CD4-positive, alpha-beta memory T cell (primary cell): Measurements from ENCODE around the gene GANAB. TPM values are rescaled to one million over a fixed set of nuclear protein-coding genes. Genes with fewer than 3 reads are reported as not detected.
"Not testable (repeated sequence)": the region's sequence is repeated elsewhere in the genome, so short reads cannot be mapped to it uniquely, and the experiment has no call there.

Experiments used
- CTCF ChIA-PET: fragments of 350-600 bp; sonication (Branson Sonifier 250); formaldehyde crosslinking; loops from one replicate; lab custom pipeline; 2021; ENCODE audit warnings: inconsistent platforms; ENCODE audit not compliant: partially characterized antibody; lab: Charles Lee
- POLR2A ChIA-PET: fragments of 350-600 bp; sonication (Branson Sonifier 250); formaldehyde crosslinking; loops from one replicate; lab custom pipeline; 2021; ENCODE audit not compliant: partially characterized antibody; lab: Charles Lee
- DNase-seq, 5 donors: peaks; one replicate each; pipeline versions ENCODE4 v3.0.0 to v3.0.0-alpha.2; 2020 to 2022; ENCODE audit warnings: mixed read lengths in 1 of 5
- H3K27ac ChIP-seq: one replicate; pipeline ENCODE4 v1.7.0; 2013; ENCODE audit warnings: low read depth, low read length
- H3K27me3 ChIP-seq: 2 replicates; pipeline ENCODE4 v1.7.0; 2013; ENCODE audit warnings: mild to moderate bottlenecking, low read length, moderate library complexity; ENCODE audit not compliant: insufficient read depth
- H3K36me3 ChIP-seq: 2 replicates; pipeline ENCODE4 v1.7.0; 2013; ENCODE audit warnings: mild to moderate bottlenecking, low read length, moderate library complexity; ENCODE audit not compliant: insufficient read depth
- H3K4me1 ChIP-seq: 2 replicates; pipeline ENCODE4 v1.7.0; 2013; ENCODE audit warnings: mild to moderate bottlenecking, low read length, moderate library complexity; ENCODE audit not compliant: insufficient read depth
- H3K4me3 ChIP-seq, 2 donors: one replicate each; pipeline ENCODE4 v1.7.0; 2013; ENCODE audit warnings: low read length in 2 of 2, mild to moderate bottlenecking in 1 of 2
- H3K9me3 ChIP-seq, 2 donors: one replicate each; pipeline ENCODE4 v1.7.0; 2013; ENCODE audit warnings: low read length in 2 of 2, control low read depth in 1 of 2; ENCODE audit not compliant: control insufficient read depth in 1 of 2
- H3K27ac Mint-ChIP-seq, 7 donors: one replicate each; pipeline ENCODE4 v1.8.0; 2020 to 2021; ENCODE audit warnings: mixed read lengths in 7 of 7, mild to moderate bottlenecking in 6 of 7, inconsistent platforms in 3 of 7, moderate library complexity in 3 of 7
- H3K27me3 Mint-ChIP-seq, 2 donors: one replicate each; pipeline ENCODE4 v1.8.0; 2020 to 2021; ENCODE audit warnings: mixed read lengths in 2 of 2
- H3K36me3 Mint-ChIP-seq, 2 donors: one replicate each; pipeline ENCODE4 v1.8.0; 2020 to 2021; ENCODE audit warnings: mixed read lengths in 2 of 2, inconsistent platforms in 1 of 2, mild to moderate bottlenecking in 1 of 2
- H3K4me1 Mint-ChIP-seq, 4 donors: one replicate each; pipeline ENCODE4 v1.8.0; 2020 to 2021; ENCODE audit warnings: mixed read lengths in 4 of 4, mild to moderate bottlenecking in 1 of 4
- H3K4me3 Mint-ChIP-seq, 8 donors: one replicate each; pipeline ENCODE4 v1.8.0; 2020 to 2021; ENCODE audit warnings: mixed read lengths in 8 of 8, mild to moderate bottlenecking in 7 of 8, moderate library complexity in 6 of 8, inconsistent platforms in 3 of 8
- H3K9me3 Mint-ChIP-seq, 8 donors: one replicate each; pipeline ENCODE4 v1.8.0; 2020 to 2021; ENCODE audit warnings: mixed read lengths in 8 of 8, mild to moderate bottlenecking in 5 of 8, inconsistent platforms in 3 of 8, moderate library complexity in 1 of 8
- intact Hi-C: fragments of 100-400 bp; cut with micrococcal nuclease; formaldehyde crosslinking; loops from one replicate; pipeline ENCODE4 v1.15.1; 2023
- polyA plus RNA-seq, 2 donors: library from polyadenylated mRNA; unstranded; fragments of 300-500 nt; fragmentation: Illumina TruSeq; gene quantifications; one replicate each; pipeline ENCODE4 v1.2.3, GENCODE V29; 2021
- total RNA-seq, 2 experiments: library from RNA; stranded (reverse); gene quantifications; one replicate each; pipeline ENCODE4 v1.2.3, GENCODE V29; 2021

Gene GANAB
- total and polyA plus RNA-seq, 4 experiments from 2014 or later = 122 to 262 (median 201) TPM

DNA sequence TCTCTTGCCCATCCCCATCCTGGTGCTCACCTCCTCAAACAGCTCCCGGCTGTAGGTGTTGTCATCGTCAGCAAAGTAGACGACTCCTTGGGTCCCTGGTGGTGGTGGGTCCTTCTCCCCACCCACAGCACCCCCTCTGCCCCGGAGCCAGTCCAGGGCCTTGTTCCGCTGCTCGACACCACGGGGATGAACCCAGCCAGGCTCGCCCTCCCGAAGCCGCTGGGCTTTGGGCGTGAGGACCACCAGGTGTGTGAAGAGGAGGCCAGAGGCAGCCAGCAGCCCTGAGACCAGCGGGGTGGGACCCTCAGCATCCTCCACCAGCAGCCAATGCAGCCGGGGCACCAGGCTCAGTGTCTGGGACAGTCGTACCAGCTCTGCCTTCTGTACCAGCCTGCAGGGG lies 29.5 kb downstream of the GANAB start:
- CTCF ChIA-PET = interaction anchor here (0.6 kb wide), 1 partner anchor 159 kb away, joined by 3 read pairs; no protein-coding TSS in a partner anchor

GRCh38 chr11:62615521-62615920 lies 30.9 kb downstream of the GANAB start:
- Histone ChIP-seq H3K4me1 (peaks cover 47% of the 10 kb centered on the region), H3K4me3 (no peak overlapping the region), H3K27ac (no peak overlapping the region), H3K27me3 (no peaks in the 10 kb centered on the region), H3K9me3 (no peaks in the 10 kb centered on the region), H3K36me3 (peaks cover 13% of the 10 kb centered on the region)
- Mint-ChIP-seq H3K4me1 (peaks cover 14 to 49% (median 28%) of the 10 kb centered on the region in 4 donors), H3K27me3 (no peaks in the 10 kb centered on the region), H3K9me3 (no peaks in the 10 kb centered on the region), H3K4me3 (no peak overlapping the region), H3K27ac (peak overlapping the region in 2 of 7 donors; percentile 30 to 43), H3K36me3 (peaks cover 6 to 23% of the 10 kb centered on the region in 2 donors)
- CTCF ChIA-PET = interaction anchor here (0.7 kb wide), 1 partner anchor 79 kb away, joined by 3 read pairs; no protein-coding TSS in a partner anchor
- intact Hi-C loops = no loop called here
- POLR2A ChIA-PET = interaction anchor here (1.4 to 10.8 kb wide), 2 partner anchors 14 to 21 kb away, joined by 3 to 142 read pairs; partner anchors contain the start of genes MTA2 and TUT1
- DNase-seq = no peak

More for the DNA sequence above, 29.5 kb downstream of the GANAB start:
- H3K27me3 Mint-ChIP-seq, H3K4me3 ChIP-seq, H3K27ac ChIP-seq, H3K36me3 ChIP-seq, H3K4me3 Mint-ChIP-seq, intact Hi-C loops, H3K27ac Mint-ChIP-seq, H3K9me3 ChIP-seq, DNase-seq, H3K9me3 Mint-ChIP-seq, H3K27me3 ChIP-seq: not testable (repeated sequence)
- peaks cover 44% of the 10 kb centered on the region for H3K4me1 ChIP-seq
- peaks cover 21 to 47% (median 30%) of the 10 kb centered on the region in 4 donors for H3K4me1 Mint-ChIP-seq
- peaks cover 6 to 23% of the 10 kb centered on the region in 2 donors for H3K36me3 Mint-ChIP-seq
- POLR2A ChIA-PET = interaction anchor here (0.6 to 1.5 kb wide), 2 partner anchors 18 to 36 kb away, joined by 3 read pairs; partner anchors contain the start of gene INTS5

DNA sequence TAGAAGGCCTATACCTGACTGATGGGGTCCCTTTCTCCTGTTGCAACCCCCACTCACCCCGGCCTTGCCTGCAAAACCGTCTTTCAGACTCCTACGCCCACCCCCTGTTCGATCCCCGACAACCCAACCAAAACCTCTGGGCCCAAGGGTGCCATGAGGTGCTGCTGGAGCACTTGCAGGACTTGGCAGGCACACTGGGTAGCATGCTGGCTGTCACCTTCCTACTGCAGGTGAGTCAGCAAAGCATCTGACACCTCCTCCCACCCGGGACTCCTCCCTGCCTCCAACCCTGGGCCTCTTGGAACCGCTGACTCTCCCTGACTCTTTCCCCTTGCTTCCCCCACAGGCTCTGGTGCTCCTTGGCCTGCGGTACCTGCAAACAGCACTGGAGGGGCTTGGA lies 32.1 kb downstream of the GANAB start:
- H3K4me1 Mint-ChIP-seq = peaks cover 14 to 52% (median 31%) of the 10 kb centered on the region in 4 donors
- H3K27ac Mint-ChIP-seq = peak overlapping the region; percentile 74 to 91 (median 87)
- no peaks in the 10 kb centered on the region for H3K9me3 Mint-ChIP-seq
- peak overlapping the region in 3 of 8 donors; percentile 51 to 86 (median 74) for H3K4me3 Mint-ChIP-seq
- Histone ChIP-seq H3K9me3 (no peaks in the 10 kb centered on the region), H3K4me1 (peaks cover 48% of the 10 kb centered on the region), H3K27ac (no peak overlapping the region), H3K27me3 (no peaks in the 10 kb centered on the region), H3K36me3 (peaks cover 21% of the 10 kb centered on the region), H3K4me3 (no peak overlapping the region)
- intact Hi-C loops = no loop called here
- POLR2A ChIA-PET = interaction anchor here (0.5 to 10.8 kb wide), 8 partner anchors 8 to 95 kb away, joined by 3 to 142 read pairs (median 22); partner anchors contain the start of genes B3GAT3, C11orf98, CSKMT and INTS5
- CTCF ChIA-PET = interaction anchor here (0.9 to 5.8 kb wide), 2 partner anchors 22 to 59 kb away, joined by 3 to 47 read pairs; partner anchors contain the start of gene TUT1
- no peaks in the 10 kb centered on the region for H3K27me3 Mint-ChIP-seq
- DNase-seq = no peak
- H3K36me3 Mint-ChIP-seq = peaks cover 7 to 30% of the 10 kb centered on the region in 2 donors

DNA sequence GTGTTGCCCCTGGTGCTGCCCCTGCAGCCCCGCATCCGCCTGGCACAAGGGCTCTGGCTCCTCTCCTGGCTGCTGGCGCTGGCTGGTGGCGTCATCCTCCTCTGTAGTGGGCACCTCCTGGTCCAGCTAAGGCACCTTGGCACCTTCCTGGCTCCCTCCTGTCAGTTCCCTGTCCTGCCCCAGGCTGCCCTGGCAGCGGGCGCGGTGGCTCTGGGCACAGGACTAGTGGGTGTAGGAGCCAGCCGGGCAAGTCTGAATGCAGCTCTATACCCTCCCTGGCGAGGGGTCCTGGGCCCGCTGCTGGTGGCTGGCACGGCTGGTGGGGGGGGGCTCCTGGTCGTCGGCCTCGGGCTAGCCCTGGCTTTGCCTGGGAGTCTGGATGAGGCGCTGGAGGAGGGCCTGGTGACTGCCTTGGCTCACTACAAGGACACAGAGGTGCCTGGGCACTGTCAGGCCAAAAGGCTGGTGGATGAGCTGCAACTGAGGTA lies 33.1 kb downstream of the GANAB start:
- H3K9me3 Mint-ChIP-seq = no peaks in the 10 kb centered on the region
- peaks cover 52% of the 10 kb centered on the region for H3K4me1 ChIP-seq
- no peaks in the 10 kb centered on the region for H3K9me3 ChIP-seq
- intact Hi-C loops = loop anchor here (1.0 to 2.0 kb wide), 3 partner anchors 8 to 249 kb away; partner anchors contain the start of gene B3GAT3
- ChIA-PET CTCF (interaction anchor here (0.8 to 5.8 kb wide), 3 partner anchors 13 to 60 kb away, joined by 3 to 47 read pairs (median 3); partner anchors contain the start of gene TUT1), POLR2A (interaction anchor here (0.7 to 10.8 kb wide), 15 partner anchors 9 to 242 kb away, joined by 3 to 142 read pairs (median 13); partner anchors contain the start of genes B3GAT3, BSCL2, C11orf98 and CSKMT)
- no peak for DNase-seq
- H3K27ac Mint-ChIP-seq = peak overlapping the region; percentile 81 to 92 (median 87)
- H3K36me3 Mint-ChIP-seq = peaks cover 3 to 31% of the 10 kb centered on the region in 2 donors
- H3K4me3 Mint-ChIP-seq = peak overlapping the region; percentile 51 to 86 (median 70)
- peak overlapping the region in 1 of 2 donors; percentile 93 for H3K4me3 ChIP-seq
- H3K4me1 Mint-ChIP-seq = peaks cover 11 to 48% (median 33%) of the 10 kb centered on the region in 4 donors
- H3K27me3 ChIP-seq = no peaks in the 10 kb centered on the region
- H3K27me3 Mint-ChIP-seq = no peaks in the 10 kb centered on the region
- peaks cover 25% of the 10 kb centered on the region for H3K36me3 ChIP-seq
- H3K27ac ChIP-seq = peak overlapping the region; percentile 90

DNA sequence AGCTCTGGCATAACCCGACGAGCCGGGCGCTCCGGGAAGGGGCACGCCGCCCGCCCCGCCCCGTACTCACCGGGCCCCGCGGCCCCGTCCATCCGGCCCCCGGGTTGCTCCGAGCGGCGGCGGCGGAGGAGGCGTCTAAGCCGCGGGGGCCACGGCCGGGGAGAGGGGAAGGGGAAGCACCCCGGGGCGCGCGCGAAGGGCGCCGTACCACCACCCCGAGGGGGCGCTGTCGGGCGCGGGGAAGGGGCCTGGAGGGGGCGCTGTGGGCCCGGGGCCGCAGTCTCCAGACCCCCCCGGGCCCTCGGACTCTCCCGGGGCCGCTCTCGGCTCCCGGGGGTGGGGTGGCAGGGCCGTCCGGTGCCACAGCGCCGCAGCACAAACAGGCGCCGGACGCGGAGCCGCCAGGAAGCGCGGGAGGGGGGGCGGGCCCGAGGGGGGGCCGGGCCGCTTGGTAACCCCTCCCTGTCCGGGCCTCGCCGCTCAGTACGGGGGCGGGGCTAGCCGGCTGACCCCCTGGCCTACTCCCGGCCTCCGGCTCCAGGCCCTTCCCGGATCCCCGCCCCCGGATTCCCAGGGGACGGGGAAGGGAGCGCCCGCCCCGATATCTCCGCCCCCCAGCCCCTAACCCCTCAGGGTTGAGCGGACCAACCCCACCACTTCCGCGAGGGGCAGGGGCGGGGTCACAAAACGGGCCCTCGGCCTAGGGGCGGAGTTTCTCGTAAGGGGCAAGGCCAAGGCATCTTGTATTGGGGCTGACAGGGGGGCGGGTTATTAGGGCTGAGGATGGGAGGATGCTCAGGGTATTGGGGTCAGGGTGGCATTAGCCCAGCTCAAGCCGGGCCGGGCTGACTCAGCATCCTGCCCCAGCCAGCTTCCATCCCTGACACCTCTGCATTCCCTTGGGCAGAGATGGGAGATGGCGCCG lies 33.8 kb downstream of the GANAB start, which contains the start of the genes EML3 and ROM1:
Gene EML3, minus strand, starts transcription at position 410 of the 925 bp plus-strand sequence. Its CDS starts 318 bp downstream, at position 92.
Gene ROM1, plus strand, starts transcription at position 892 of the 925 bp plus-strand sequence. Its CDS starts 25 bp downstream, at position 917.
- H3K27me3 ChIP-seq = no peaks in the 10 kb centered on the region
- Mint-ChIP-seq H3K9me3 (no peaks in the 10 kb centered on the region), H3K4me1 (peaks cover 15 to 53% (median 38%) of the 10 kb centered on the region in 4 donors), H3K27ac (peak within 1 kb of the TSS; percentile 94 to 98 (median 96)), H3K4me3 (peak within 1 kb of the TSS; percentile 89 to 100 (median 96)), H3K36me3 (peaks cover 8 to 37% of the 10 kb centered on the region in 2 donors), H3K27me3 (no peaks in the 10 kb centered on the region)
- peak within 1 kb of the TSS; percentile 73 to 93 for H3K4me3 ChIP-seq
- H3K4me1 ChIP-seq = peaks cover 59% of the 10 kb centered on the region
- DNase-seq = peak; percentile 85 to 88 (median 86)
- ChIA-PET CTCF (interaction anchor here (0.9 to 5.8 kb wide), 8 partner anchors 10 to 217 kb away, joined by 3 to 47 read pairs (median 5); partner anchors contain the start of genes MTA2 and TUT1), POLR2A (interaction anchor here (0.9 to 10.8 kb wide), 24 partner anchors 9 to 243 kb away, joined by 3 to 142 read pairs (median 6); partner anchors contain the start of genes B3GAT3, BSCL2, C11orf98 and CSKMT)
- peak within 1 kb of the TSS; percentile 90 for H3K27ac ChIP-seq
- intact Hi-C loops = loop anchor here (1.0 to 2.0 kb wide), 7 partner anchors 9 to 250 kb away; partner anchors contain the start of genes B3GAT3, C11orf98, CSKMT and GANAB
- peaks cover 32% of the 10 kb centered on the region for H3K36me3 ChIP-seq
- no peaks in the 10 kb centered on the region for H3K9me3 ChIP-seq

DNA sequence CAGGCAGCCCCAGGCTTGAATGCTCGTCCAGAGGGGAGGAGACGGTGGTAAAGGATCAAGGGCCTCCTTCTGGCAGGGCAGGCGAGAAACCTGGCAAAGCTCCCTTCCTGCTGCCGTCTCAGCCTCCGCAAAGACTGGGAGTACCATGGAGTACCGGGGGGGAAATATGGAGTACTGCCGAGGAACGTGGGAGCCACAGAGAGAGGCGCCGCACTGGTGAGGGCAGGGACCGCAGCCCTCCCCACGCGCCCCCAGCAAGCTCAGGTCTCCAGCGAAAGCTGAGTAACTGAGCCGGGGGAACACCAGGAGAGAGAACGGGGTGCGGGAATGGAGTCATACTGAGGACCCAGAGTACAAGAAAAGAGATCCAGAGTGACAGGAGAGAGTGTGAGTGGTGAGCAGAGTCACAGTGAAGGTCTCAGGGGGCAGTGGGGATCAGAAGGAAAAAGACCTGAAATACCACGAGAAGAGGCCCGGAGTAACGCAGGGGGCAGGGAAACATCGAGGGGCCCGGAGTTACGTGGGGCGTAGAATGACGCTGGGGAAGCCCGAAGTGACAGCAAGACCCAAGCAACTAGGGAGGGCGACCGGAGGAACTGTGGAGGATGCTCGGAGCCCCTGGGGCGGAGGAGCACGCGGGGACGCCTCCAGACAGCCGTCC lies 34.6 kb downstream of the GANAB start:
- Mint-ChIP-seq H3K9me3 (no peaks in the 10 kb centered on the region), H3K4me3 (peak overlapping the region; percentile 89 to 100 (median 96)), H3K27me3 (no peaks in the 10 kb centered on the region), H3K4me1 (peaks cover 17 to 57% (median 40%) of the 10 kb centered on the region in 4 donors), H3K27ac (peak overlapping the region; percentile 94 to 98 (median 96)), H3K36me3 (peaks cover 10 to 40% of the 10 kb centered on the region in 2 donors)
- Histone ChIP-seq H3K9me3 (no peaks in the 10 kb centered on the region), H3K36me3 (peaks cover 37% of the 10 kb centered on the region), H3K4me1 (peaks cover 59% of the 10 kb centered on the region), H3K27me3 (no peaks in the 10 kb centered on the region), H3K4me3 (peak overlapping the region; percentile 73 to 93), H3K27ac (peak overlapping the region; percentile 90)
- intact Hi-C loops = loop anchor here (1.0 to 2.0 kb wide), 6 partner anchors 10 to 251 kb away; partner anchors contain the start of genes C11orf98, CSKMT, GANAB and TUT1
- POLR2A ChIA-PET = interaction anchor here (0.6 to 10.8 kb wide), 20 partner anchors 10 to 244 kb away, joined by 3 to 142 read pairs (median 6); partner anchors contain the start of genes B3GAT3, BSCL2, C11orf98 and CSKMT
- CTCF ChIA-PET = interaction anchor here (0.9 to 5.8 kb wide), 13 partner anchors 9 to 216 kb away, joined by 3 to 47 read pairs (median 5); partner anchors contain the start of genes C11orf98, CSKMT, MTA2 and TUT1
- peak in 3 of 5 donors; percentile 23 to 78 (median 25) for DNase-seq
